Panc1 (cell line): Measurements from ENCODE around the gene HSD17B14.
"Not testable (repeated sequence)": the region's sequence is repeated elsewhere in the genome, so short reads cannot be mapped to it uniquely, and the experiment has no call there.

Experiments used
- POLR2AphosphoS5 ChIP-seq: IDR thresholded peaks from 2 replicates; pipeline ENCODE4 v1.6.1; 2012; ENCODE audit warnings: mild to moderate bottlenecking, low read depth, low read length, moderate library complexity
- TF ChIP-seq, protein P1 (sequence below): fragments of 450-650 bp; IDR thresholded peaks from 2 replicates; pipeline ENCODE4 v1.5.1; 2017; ENCODE audit warnings: mild to moderate bottlenecking
- TF ChIP-seq, protein P2 (sequence below), 2 experiments: IDR thresholded peaks; 2 replicates each; pipeline ENCODE4 v1.6.1; 2011 to 2012; ENCODE audit warnings: low read depth in 2 of 2, control low read depth in 1 of 2, low read length in 1 of 2, mild to moderate bottlenecking in 1 of 2, moderate library complexity in 1 of 2; ENCODE audit not compliant: insufficient read depth in 1 of 2

GRCh38 chr19:48765816-48766215 is 70.5 kb downstream of the HSD17B14 start:
- not testable (repeated sequence) for TF ChIP-seq POLR2AphosphoS5
- TF ChIP-seq, protein P1, sequence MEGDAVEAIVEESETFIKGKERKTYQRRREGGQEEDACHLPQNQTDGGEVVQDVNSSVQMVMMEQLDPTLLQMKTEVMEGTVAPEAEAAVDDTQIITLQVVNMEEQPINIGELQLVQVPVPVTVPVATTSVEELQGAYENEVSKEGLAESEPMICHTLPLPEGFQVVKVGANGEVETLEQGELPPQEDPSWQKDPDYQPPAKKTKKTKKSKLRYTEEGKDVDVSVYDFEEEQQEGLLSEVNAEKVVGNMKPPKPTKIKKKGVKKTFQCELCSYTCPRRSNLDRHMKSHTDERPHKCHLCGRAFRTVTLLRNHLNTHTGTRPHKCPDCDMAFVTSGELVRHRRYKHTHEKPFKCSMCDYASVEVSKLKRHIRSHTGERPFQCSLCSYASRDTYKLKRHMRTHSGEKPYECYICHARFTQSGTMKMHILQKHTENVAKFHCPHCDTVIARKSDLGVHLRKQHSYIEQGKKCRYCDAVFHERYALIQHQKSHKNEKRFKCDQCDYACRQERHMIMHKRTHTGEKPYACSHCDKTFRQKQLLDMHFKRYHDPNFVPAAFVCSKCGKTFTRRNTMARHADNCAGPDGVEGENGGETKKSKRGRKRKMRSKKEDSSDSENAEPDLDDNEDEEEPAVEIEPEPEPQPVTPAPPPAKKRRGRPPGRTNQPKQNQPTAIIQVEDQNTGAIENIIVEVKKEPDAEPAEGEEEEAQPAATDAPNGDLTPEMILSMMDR, result not testable (repeated sequence)
- TF ChIP-seq, protein P2, sequence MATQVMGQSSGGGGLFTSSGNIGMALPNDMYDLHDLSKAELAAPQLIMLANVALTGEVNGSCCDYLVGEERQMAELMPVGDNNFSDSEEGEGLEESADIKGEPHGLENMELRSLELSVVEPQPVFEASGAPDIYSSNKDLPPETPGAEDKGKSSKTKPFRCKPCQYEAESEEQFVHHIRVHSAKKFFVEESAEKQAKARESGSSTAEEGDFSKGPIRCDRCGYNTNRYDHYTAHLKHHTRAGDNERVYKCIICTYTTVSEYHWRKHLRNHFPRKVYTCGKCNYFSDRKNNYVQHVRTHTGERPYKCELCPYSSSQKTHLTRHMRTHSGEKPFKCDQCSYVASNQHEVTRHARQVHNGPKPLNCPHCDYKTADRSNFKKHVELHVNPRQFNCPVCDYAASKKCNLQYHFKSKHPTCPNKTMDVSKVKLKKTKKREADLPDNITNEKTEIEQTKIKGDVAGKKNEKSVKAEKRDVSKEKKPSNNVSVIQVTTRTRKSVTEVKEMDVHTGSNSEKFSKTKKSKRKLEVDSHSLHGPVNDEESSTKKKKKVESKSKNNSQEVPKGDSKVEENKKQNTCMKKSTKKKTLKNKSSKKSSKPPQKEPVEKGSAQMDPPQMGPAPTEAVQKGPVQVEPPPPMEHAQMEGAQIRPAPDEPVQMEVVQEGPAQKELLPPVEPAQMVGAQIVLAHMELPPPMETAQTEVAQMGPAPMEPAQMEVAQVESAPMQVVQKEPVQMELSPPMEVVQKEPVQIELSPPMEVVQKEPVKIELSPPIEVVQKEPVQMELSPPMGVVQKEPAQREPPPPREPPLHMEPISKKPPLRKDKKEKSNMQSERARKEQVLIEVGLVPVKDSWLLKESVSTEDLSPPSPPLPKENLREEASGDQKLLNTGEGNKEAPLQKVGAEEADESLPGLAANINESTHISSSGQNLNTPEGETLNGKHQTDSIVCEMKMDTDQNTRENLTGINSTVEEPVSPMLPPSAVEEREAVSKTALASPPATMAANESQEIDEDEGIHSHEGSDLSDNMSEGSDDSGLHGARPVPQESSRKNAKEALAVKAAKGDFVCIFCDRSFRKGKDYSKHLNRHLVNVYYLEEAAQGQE (IDR thresholded peaks at IDR 0.05; ENCODE audit: insufficient read depth in 1 of 2, low read depth in 2 of 2, low read length in 1 of 2), result not testable (repeated sequence)
